GM18505 (cell line): ENCODE results near the gene HOXC6.
"Not testable (repeated sequence)": the region's sequence is repeated elsewhere in the genome, so short reads cannot be mapped to it uniquely, and the experiment has no call there.

Source experiments
- ATAC-seq: cut with Tn5 transposase; IDR thresholded peaks from one replicate; pipeline ENCODE4 v1.9.1; 2021; ENCODE audit not compliant: unreplicated experiment
- POLR2A ChIP-seq: IDR thresholded peaks from 4 replicates; pipeline ENCODE4 v1.6.1; 2011; ENCODE audit warnings: borderline replicate concordance; ENCODE audit not compliant: insufficient read depth, insufficient read length; ENCODE audit errors: extremely low read depth

Gene HOXC6

GRCh38 chr12:54075974-54076373, 47.7 kb downstream of the HOXC6 start:
- TF ChIP-seq POLR2A = no peak
- ATAC-seq = no peak

- not testable (repeated sequence) for ATAC-seq
These were observed 49.6 kb downstream of the HOXC6 start for GRCh38 chr12:54077843-54078242.

- ATAC-seq = not testable (repeated sequence)
These were observed 50.9 kb downstream of the HOXC6 start for GRCh38 chr12:54079115-54079514.
